K562 (cell line): ENCODE measurements around the gene GPR153. TPM values are rescaled to one million over a fixed set of nuclear protein-coding genes. Genes with fewer than 3 reads are reported as not detected.

ENCODE experiments used
- CREB1 ChIP-seq, 2 experiments: sonication (generic) in 1 of 2; formaldehyde crosslinking in 1 of 2; IDR thresholded peaks; 2 replicates each; pipeline versions ENCODE4 v1.6.1 to v1.8.0; 2012 to 2022; ENCODE audit warnings: inconsistent platforms in 1 of 2, mild to moderate bottlenecking in 1 of 2, missing genetic modification reagents in 1 of 2, moderate library complexity in 1 of 2
- FOSL1 ChIP-seq: fragments of 200-800 bp; sonication (Bioruptor generic); conservative IDR thresholded peaks from 2 replicates; pipeline ENCODE4 v1.6.1; 2016; ENCODE audit warnings: missing genetic modification characterization, missing compliant biosample characterization
- GABPB2 ChIP-seq: fragments of 250-450 bp; sonication (Bioruptor Pico); conservative IDR thresholded peaks from 2 replicates; pipeline ENCODE4 v1.5.1; 2021; ENCODE audit warnings: mild to moderate bottlenecking
- HMG20B ChIP-seq: fragments of 250-450 bp; sonication (Bioruptor Pico); IDR thresholded peaks from 2 replicates; pipeline ENCODE4 v1.5.0; 2021; ENCODE audit warnings: mild to moderate bottlenecking
- HNRNPL ChIP-seq: fragments of 200-400 bp; formaldehyde crosslinking; IDR thresholded peaks from 2 replicates; pipeline ENCODE4 v1.6.1; 2017; ENCODE audit warnings: low read depth, mild to moderate bottlenecking, low read length
- ILK ChIP-seq: fragments of 450-650 bp; IDR thresholded peaks from 2 replicates; pipeline ENCODE4 v1.6.1; 2016; ENCODE audit warnings: missing genetic modification characterization, low read depth, mild to moderate bottlenecking, missing compliant biosample characterization, moderate library complexity, borderline replicate concordance
- NONO ChIP-seq, 2 experiments: fragments of 200-400 bp in 1 of 2; fragments of 450-650 bp in 1 of 2; formaldehyde crosslinking in 1 of 2; IDR thresholded peaks; 2 replicates each; pipeline ENCODE4 v1.6.1; 2017; ENCODE audit warnings: low read depth in 2 of 2, mild to moderate bottlenecking in 2 of 2, moderate library complexity in 2 of 2, low read length in 1 of 2
- NR3C1 ChIP-seq: sonication (generic); formaldehyde crosslinking; IDR thresholded peaks from 2 replicates; pipeline ENCODE4 v1.8.1; 2022; ENCODE audit warnings: missing genetic modification reagents
- POLR2G ChIP-seq: fragments of 200-400 bp; formaldehyde crosslinking; IDR thresholded peaks from 2 replicates; pipeline ENCODE4 v1.6.1; 2017; ENCODE audit warnings: low read depth, mild to moderate bottlenecking, antibody characterized with exemption, low read length, moderate library complexity
- PTTG1 ChIP-seq: fragments of 450-650 bp; IDR thresholded peaks from 2 replicates; pipeline ENCODE4 v1.6.1; 2016; ENCODE audit warnings: low read depth, mild to moderate bottlenecking, missing genetic modification characterization, missing compliant biosample characterization
- RBFOX2 ChIP-seq: fragments of 200-400 bp; formaldehyde crosslinking; IDR thresholded peaks from 2 replicates; pipeline ENCODE4 v1.6.1; 2017; ENCODE audit warnings: low read depth, mild to moderate bottlenecking, low read length, moderate library complexity
- SMARCA4 ChIP-seq: fragments of 450-650 bp; IDR thresholded peaks from 2 replicates; pipeline ENCODE4 v1.6.1; 2016
- SNIP1 ChIP-seq: fragments of 450-650 bp; IDR thresholded peaks from 2 replicates; pipeline ENCODE4 v1.7.1; 2017; ENCODE audit warnings: low read depth, mild to moderate bottlenecking
- SRSF1 ChIP-seq: fragments of 200-400 bp; formaldehyde crosslinking; IDR thresholded peaks from 2 replicates; pipeline ENCODE4 v1.6.1; 2017; ENCODE audit warnings: mild to moderate bottlenecking, low read depth, low read length, moderate library complexity
- TCF3 ChIP-seq: sonication (generic); formaldehyde crosslinking; IDR thresholded peaks from 2 replicates; pipeline ENCODE4 v1.4.0; 2020; ENCODE audit warnings: mild to moderate bottlenecking, missing genetic modification reagents
- TRIM28 ChIP-seq: fragments of 450-650 bp; IDR thresholded peaks from 2 replicates; pipeline ENCODE4 v1.6.1; 2017
- ZNF224 ChIP-seq: sonication (generic); formaldehyde crosslinking; IDR thresholded peaks from 2 replicates; pipeline ENCODE4 v1.8.0; 2022; ENCODE audit warnings: mild to moderate bottlenecking, missing genetic modification reagents
- ZNF239 ChIP-seq: fragments of 250-450 bp; sonication (Bioruptor Pico); IDR thresholded peaks from 2 replicates; pipeline ENCODE4 v1.4.0; 2020; ENCODE audit warnings: mild to moderate bottlenecking
- ZNF24 ChIP-seq: fragments of 450-650 bp; IDR thresholded peaks from 2 replicates; pipeline ENCODE4 v1.6.1; 2016
- ZNF57 ChIP-seq: fragments of 450-650 bp; formaldehyde crosslinking; IDR thresholded peaks from 2 replicates; pipeline ENCODE4 v1.4.0; 2020; ENCODE audit warnings: mild to moderate bottlenecking, moderate library complexity
- ZNF75A ChIP-seq: fragments of 450-650 bp; formaldehyde crosslinking; IDR thresholded peaks from 2 replicates; pipeline ENCODE4 v1.4.0; 2020; ENCODE audit warnings: mild to moderate bottlenecking
- polyA plus RNA-seq, 8 experiments: library from polyadenylated mRNA; depleted of rRNA in 4 of 8; stranded (reverse) in 5 of 8; unstranded in 3 of 8; fragments of >200 nt; fragmentation: Nextera tagmentation in 2 of 8; fragmentation: Illumina TruSeq in 1 of 8; extraction: Ambion mirVana in 2 of 8; extraction: Trizol in 1 of 8; gene quantifications; 2 replicates each; pipeline versions ENCODE4 v1.2.1 to v1.2.3, GENCODE V29; 2011 to 2014; ENCODE audit warnings: inconsistent platforms in 1 of 8, missing spikeins in 1 of 8
- total RNA-seq, 7 experiments: library from RNA; depleted of rRNA in 6 of 7; stranded (reverse); fragments of >200 nt in 6 of 7; fragmentation: Illumina TruSeq in 2 of 7; extraction: Trizol in 2 of 7; gene quantifications; 2 replicates each; pipeline versions ENCODE4 v1.2.1 to v1.2.3, GENCODE V29; 2011 to 2021; ENCODE audit warnings: low replicate concordance in 1 of 7
- TF ChIP-seq, protein P1 (sequence below), 2 experiments: fragments of 450-650 bp; IDR thresholded peaks; 2 replicates each; pipeline ENCODE4 v1.6.1; 2016
- TF ChIP-seq, protein P2 (sequence below): fragments of 450-650 bp; IDR thresholded peaks from 2 replicates; pipeline ENCODE4 v1.6.1; 2017; ENCODE audit warnings: antibody characterized with exemption, mild to moderate bottlenecking

GPR153 gene
- total and polyA plus RNA-seq, 9 of the 15 experiments (the other 6 are each of a cell fraction or from before 2014, with no cell fraction given) = 0.01 to 1.5 (median 0.51) TPM

DNA sequence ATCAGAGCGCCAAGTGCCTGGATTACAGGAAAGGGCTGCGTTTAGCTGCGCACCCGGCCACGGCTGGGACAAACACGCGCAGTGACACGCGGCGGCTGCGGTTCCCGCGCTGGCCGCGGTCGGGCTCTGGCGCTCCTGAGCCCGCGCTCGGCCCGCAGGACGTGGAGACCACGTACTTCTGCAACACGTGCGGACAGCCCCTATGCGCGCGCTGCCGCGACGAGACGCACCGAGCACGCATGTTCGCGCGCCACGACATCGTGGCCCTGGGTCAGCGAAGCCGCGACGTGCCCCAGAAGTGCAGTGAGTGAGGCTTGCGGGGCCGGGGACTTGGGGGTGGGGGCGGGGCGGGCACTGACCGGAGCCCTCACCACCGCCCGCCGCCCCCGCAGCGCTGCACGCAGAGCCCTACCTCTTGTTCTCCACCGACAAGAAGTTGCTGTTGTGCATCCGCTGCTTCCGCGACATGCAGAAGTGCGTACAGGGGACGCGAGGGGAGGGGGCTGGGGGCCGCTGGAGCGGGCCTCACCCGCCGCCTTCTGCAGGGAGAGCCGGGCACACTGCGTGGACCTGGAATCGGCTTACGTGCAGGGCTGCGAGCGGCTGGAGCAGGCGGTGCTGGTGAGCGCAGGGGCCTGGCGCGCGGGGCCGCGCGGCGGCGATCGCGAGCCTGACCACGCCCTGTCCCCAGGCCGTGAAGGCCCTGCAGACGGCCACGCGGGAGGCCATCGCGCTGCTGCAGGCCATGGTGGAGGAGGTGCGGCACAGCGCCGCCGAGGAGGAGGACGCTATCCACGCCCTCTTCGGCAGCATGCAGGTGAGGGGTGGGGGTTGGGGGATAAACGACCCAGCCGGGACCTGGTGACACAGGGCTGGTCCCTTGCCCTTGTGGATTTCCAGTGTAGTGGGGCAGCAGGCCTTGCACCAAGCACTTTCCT is 51.9 kb downstream of the GPR153 start (continued):
- TF ChIP-seq ZNF239 (CRISPR knock-in tag) (no peak), TRIM28 (no peak), PTTG1 (no peak), SMARCA4 (no peak), SNIP1 (no peak), GABPB2 (CRISPR knock-in tag) (no peak), ZNF75A (CRISPR knock-in tag) (no peak), NR3C1 (CRISPR knock-in tag) (peak; percentile 9; the same call in 1 of the 2 replicates), HNRNPL (no peak), ILK (no peak), CREB1 (IDR thresholded peaks at IDR 0.05) (peak; percentile 59; the same call in 1 of the 2 replicates), CREB1 (CRISPR knock-in tag; IDR thresholded peaks at IDR 0.05) (peak; percentile 69), POLR2G (peak; percentile 79), FOSL1 (tag) (no peak), TCF3 (CRISPR knock-in tag) (no peak), HMG20B (no peak), ZNF24 (no peak), NONO (IDR thresholded peaks at IDR 0.05; ENCODE audit: low read depth in 2 of 2, low read length in 1 of 2) (no peak), ZNF57 (CRISPR knock-in tag) (no peak), SRSF1 (no peak), ZNF224 (CRISPR knock-in tag) (peak; percentile 71; the same call in 1 of the 2 replicates), RBFOX2 (peak; percentile 78)
- TF ChIP-seq, protein P1, sequence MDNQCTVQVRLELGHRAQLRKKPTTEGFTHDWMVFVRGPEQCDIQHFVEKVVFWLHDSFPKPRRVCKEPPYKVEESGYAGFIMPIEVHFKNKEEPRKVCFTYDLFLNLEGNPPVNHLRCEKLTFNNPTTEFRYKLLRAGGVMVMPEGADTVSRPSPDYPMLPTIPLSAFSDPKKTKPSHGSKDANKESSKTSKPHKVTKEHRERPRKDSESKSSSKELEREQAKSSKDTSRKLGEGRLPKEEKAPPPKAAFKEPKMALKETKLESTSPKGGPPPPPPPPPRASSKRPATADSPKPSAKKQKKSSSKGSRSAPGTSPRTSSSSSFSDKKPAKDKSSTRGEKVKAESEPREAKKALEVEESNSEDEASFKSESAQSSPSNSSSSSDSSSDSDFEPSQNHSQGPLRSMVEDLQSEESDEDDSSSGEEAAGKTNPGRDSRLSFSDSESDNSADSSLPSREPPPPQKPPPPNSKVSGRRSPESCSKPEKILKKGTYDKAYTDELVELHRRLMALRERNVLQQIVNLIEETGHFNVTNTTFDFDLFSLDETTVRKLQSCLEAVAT (IDR thresholded peaks at IDR 0.05) = no peak
- TF ChIP-seq, protein P2, sequence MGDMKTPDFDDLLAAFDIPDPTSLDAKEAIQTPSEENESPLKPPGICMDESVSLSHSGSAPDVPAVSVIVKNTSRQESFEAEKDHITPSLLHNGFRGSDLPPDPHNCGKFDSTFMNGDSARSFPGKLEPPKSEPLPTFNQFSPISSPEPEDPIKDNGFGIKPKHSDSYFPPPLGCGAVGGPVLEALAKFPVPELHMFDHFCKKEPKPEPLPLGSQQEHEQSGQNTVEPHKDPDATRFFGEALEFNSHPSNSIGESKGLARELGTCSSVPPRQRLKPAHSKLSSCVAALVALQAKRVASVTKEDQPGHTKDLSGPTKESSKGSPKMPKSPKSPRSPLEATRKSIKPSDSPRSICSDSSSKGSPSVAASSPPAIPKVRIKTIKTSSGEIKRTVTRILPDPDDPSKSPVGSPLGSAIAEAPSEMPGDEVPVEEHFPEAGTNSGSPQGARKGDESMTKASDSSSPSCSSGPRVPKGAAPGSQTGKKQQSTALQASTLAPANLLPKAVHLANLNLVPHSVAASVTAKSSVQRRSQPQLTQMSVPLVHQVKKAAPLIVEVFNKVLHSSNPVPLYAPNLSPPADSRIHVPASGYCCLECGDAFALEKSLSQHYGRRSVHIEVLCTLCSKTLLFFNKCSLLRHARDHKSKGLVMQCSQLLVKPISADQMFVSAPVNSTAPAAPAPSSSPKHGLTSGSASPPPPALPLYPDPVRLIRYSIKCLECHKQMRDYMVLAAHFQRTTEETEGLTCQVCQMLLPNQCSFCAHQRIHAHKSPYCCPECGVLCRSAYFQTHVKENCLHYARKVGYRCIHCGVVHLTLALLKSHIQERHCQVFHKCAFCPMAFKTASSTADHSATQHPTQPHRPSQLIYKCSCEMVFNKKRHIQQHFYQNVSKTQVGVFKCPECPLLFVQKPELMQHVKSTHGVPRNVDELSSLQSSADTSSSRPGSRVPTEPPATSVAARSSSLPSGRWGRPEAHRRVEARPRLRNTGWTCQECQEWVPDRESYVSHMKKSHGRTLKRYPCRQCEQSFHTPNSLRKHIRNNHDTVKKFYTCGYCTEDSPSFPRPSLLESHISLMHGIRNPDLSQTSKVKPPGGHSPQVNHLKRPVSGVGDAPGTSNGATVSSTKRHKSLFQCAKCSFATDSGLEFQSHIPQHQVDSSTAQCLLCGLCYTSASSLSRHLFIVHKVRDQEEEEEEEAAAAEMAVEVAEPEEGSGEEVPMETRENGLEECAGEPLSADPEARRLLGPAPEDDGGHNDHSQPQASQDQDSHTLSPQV = peak; percentile 53; the same call in 1 of the 2 replicates
